Osteoblast (primary cell): Measurements from ENCODE around the gene PIBF1. TPM values are rescaled to one million over a fixed set of nuclear protein-coding genes. Genes with fewer than 3 reads are reported as not detected.
"Not testable (repeated sequence)": the region's sequence is repeated elsewhere in the genome, so short reads cannot be mapped to it uniquely, and the experiment has no call there.

Experiments
- DNase-seq: peaks from one replicate; pipeline ENCODE4 v3.0.0; 2011; ENCODE audit warnings: low spot score, mixed read lengths; ENCODE audit not compliant: insufficient read length; ENCODE audit errors: missing footprints
- H2AFZ ChIP-seq: 2 replicates; pipeline ENCODE4 v1.6.0; 2011; ENCODE audit warnings: mild to moderate bottlenecking, low read length
- H3K27ac ChIP-seq: 2 replicates; pipeline ENCODE4 v1.5.1; 2011; ENCODE audit warnings: mild to moderate bottlenecking, low read depth, low read length, moderate library complexity
- H3K27me3 ChIP-seq: 2 replicates; pipeline ENCODE4 v1.6.0; 2012; ENCODE audit warnings: mild to moderate bottlenecking, control low read depth, inconsistent platforms, low read length, moderate library complexity; ENCODE audit not compliant: insufficient read depth
- H3K36me3 ChIP-seq: 2 replicates; pipeline ENCODE4 v1.5.1; 2011; ENCODE audit warnings: mild to moderate bottlenecking, low read length, control low read depth, moderate library complexity; ENCODE audit not compliant: insufficient read depth
- H3K4me1 ChIP-seq: 2 replicates; pipeline ENCODE4 v1.5.1; 2011; ENCODE audit warnings: mild to moderate bottlenecking, low read length, control low read depth, moderate library complexity; ENCODE audit not compliant: insufficient read depth
- H3K4me2 ChIP-seq: 2 replicates; pipeline ENCODE4 v1.6.0; 2011; ENCODE audit warnings: mild to moderate bottlenecking, low read length; ENCODE audit not compliant: insufficient read depth
- H3K4me3 ChIP-seq: fragments of 200-600 bp; sonication (generic); 3 replicates; pipeline ENCODE4 v1.5.1; 2012; ENCODE audit warnings: mild to moderate bottlenecking, low read length, inconsistent platforms; ENCODE audit not compliant: insufficient read depth
- H3K79me2 ChIP-seq: 2 replicates; pipeline ENCODE4 v1.6.0; 2012; ENCODE audit warnings: mild to moderate bottlenecking, low read length, control low read depth, inconsistent platforms; ENCODE audit not compliant: insufficient read depth
- H3K9me3 ChIP-seq: 2 replicates; pipeline ENCODE4 v1.5.1; 2011; ENCODE audit warnings: low read depth, low read length, control low read depth
- H4K20me1 ChIP-seq: 2 replicates; pipeline ENCODE4 v1.6.0; 2012; ENCODE audit warnings: mild to moderate bottlenecking, low read length, control low read depth; ENCODE audit not compliant: insufficient read depth
- CTCF ChIP-seq: IDR thresholded peaks from 2 replicates; pipeline ENCODE4 v1.5.1; 2011; ENCODE audit warnings: mild to moderate bottlenecking, low read depth, low read length, moderate library complexity; ENCODE audit errors: extremely low read depth
- total RNA-seq: library from RNA; depleted of rRNA; stranded (reverse); fragments of >200 nt; gene quantifications from 2 replicates; pipeline ENCODE4 v1.2.3, GENCODE V29; 2012

Gene PIBF1
- total RNA-seq, 1 donor: 19.9 TPM

- peaks cover 28% of the 10 kb centered on the region for H3K79me2 ChIP-seq
- no peaks in the 10 kb centered on the region for H3K9me3 ChIP-seq
- DNase-seq: no peak
- peaks cover 31% of the 10 kb centered on the region for H3K36me3 ChIP-seq
- no peak overlapping the region for H3K27ac ChIP-seq
- TF ChIP-seq CTCF: no peak
- H2AFZ ChIP-seq: no peak overlapping the region
- H3K4me2 ChIP-seq: no peak overlapping the region
- H3K27me3 ChIP-seq: no peaks in the 10 kb centered on the region
- no peak overlapping the region for H3K4me3 ChIP-seq
- H4K20me1 ChIP-seq: no peaks in the 10 kb centered on the region
- no peaks in the 10 kb centered on the region for H3K4me1 ChIP-seq
These were observed 10.7 kb downstream of the PIBF1 start for GRCh38 chr13:72792640-72793039.

DNA sequence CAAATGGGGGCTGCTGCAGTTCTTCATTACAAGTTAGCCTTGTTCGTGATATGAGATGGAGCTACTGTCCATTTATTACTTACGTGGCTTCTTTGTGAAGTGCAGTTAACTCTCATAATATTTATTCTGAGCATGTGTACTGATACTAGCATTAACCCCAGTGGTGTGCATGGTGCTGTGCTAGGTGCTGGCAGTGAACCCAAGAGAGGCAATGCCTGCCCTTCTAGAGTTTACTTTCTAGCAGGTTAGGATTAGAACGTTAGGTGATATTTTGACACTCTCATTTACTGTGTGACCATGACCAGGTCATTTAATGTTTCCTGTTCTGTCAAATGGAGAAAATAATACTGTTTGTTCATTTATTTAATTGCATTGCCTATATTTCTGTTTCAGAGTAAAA lies 16.9 kb downstream of the PIBF1 start:
- no peaks in the 10 kb centered on the region for H3K4me1 ChIP-seq
- peaks cover 4% of the 10 kb centered on the region for H3K79me2 ChIP-seq
- H3K4me2 ChIP-seq: no peak overlapping the region
- peaks cover 2% of the 10 kb centered on the region for H4K20me1 ChIP-seq
- H3K4me3 ChIP-seq: no peak overlapping the region
- no peak overlapping the region for H2AFZ ChIP-seq
- peaks cover 27% of the 10 kb centered on the region for H3K36me3 ChIP-seq
- no peaks in the 10 kb centered on the region for H3K27me3 ChIP-seq
- TF ChIP-seq CTCF: no peak
- no peak for DNase-seq
- H3K9me3 ChIP-seq: no peaks in the 10 kb centered on the region
- no peak overlapping the region for H3K27ac ChIP-seq

- no peak for TF ChIP-seq CTCF
- Histone ChIP-seq H3K4me1 (no peaks in the 10 kb centered on the region), H3K36me3 (peaks cover 7% of the 10 kb centered on the region), H3K4me3 (no peak overlapping the region), H3K27me3 (no peaks in the 10 kb centered on the region), H4K20me1 (peaks cover 4% of the 10 kb centered on the region), H2AFZ (no peak overlapping the region), H3K27ac (no peak overlapping the region), H3K79me2 (peaks cover 2% of the 10 kb centered on the region), H3K9me3 (no peaks in the 10 kb centered on the region), H3K4me2 (no peak overlapping the region)
- no peak for DNase-seq
These were observed 22.4 kb downstream of the PIBF1 start for GRCh38 chr13:72804301-72804700.

DNA sequence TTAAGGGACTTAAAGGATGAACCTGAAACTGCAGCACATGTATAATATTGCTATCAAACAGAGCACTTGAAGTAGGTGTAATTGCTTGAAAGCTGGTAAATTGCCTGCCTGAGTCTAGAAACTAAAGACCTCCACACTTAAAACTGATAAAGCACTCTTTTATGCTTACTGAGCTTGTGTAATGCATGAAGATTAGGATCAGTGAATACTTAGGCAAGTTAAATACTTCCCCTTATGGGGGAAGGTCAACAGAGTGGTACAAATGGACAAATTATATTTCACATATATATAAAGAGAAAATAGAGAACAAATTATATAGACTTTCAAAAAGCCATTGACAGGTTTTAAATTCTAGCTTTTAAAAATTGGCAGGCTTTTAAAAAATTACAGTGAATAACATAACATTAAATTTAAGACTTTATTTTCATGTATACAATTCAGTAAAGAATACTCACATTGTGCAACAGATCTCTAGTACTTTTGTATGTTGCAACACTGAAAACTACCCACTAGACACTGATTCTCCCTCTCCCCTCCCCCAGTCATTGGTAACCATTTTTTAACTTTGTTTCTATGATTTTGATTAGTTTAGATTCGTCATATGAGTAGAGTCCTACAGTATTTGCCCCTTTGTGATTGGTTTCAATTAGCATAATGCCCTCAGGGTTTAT lies 23.9 kb downstream of the PIBF1 start:
- no peak overlapping the region for H3K4me2 ChIP-seq
- H3K4me3 ChIP-seq: no peak overlapping the region
- TF ChIP-seq CTCF: no peak
- DNase-seq: no peak
- no peaks in the 10 kb centered on the region for H3K9me3 ChIP-seq
- peaks cover 5% of the 10 kb centered on the region for H4K20me1 ChIP-seq
- H2AFZ ChIP-seq: no peak overlapping the region
- H3K27ac ChIP-seq: no peak overlapping the region
- H3K4me1 ChIP-seq: no peaks in the 10 kb centered on the region
- peaks cover 2% of the 10 kb centered on the region for H3K79me2 ChIP-seq
- no peaks in the 10 kb centered on the region for H3K27me3 ChIP-seq
- H3K36me3 ChIP-seq: peaks cover 7% of the 10 kb centered on the region

DNA sequence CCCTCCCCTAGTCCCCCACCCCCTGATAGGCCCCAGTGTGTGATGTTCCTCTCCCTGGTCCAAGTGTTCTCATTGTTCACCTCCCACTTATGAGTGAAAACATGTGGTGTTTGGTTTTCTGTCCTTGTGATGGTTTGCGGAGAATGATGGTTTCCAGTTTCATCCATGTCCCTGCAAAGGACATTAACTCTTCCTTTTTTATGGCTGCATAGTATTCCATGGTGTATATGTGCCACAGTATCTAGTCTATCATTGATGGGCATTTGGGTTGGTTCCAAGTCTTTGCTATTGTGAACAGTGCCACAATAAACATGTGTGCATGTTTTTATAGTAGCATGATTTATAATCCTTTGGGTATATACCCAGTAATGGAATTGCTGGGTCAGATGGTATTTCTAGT lies 24.6 kb downstream of the PIBF1 start:
- not testable (repeated sequence) for H3K79me2 ChIP-seq, H4K20me1 ChIP-seq, H3K4me1 ChIP-seq, DNase-seq, H2AFZ ChIP-seq, H3K9me3 ChIP-seq, H3K4me3 ChIP-seq, H3K27ac ChIP-seq, H3K36me3 ChIP-seq, H3K27me3 ChIP-seq, H3K4me2 ChIP-seq
